Dedifferentiated amniotic fluid mesenchymal stem cell (primary cell): ENCODE results near the gene LARP1.
A peak's percentile ranks its signal among the peaks of the same experiment; 100 is the strongest.
"Not testable (repeated sequence)": the region's sequence is repeated elsewhere in the genome, so short reads cannot be mapped to it uniquely, and the experiment has no call there.

Experiments used
- DNase-seq: peaks from one replicate; pipeline ENCODE4 v3.0.0-alpha.2; 2016; ENCODE audit errors: extremely low spot score

The LARP1 gene

DNA sequence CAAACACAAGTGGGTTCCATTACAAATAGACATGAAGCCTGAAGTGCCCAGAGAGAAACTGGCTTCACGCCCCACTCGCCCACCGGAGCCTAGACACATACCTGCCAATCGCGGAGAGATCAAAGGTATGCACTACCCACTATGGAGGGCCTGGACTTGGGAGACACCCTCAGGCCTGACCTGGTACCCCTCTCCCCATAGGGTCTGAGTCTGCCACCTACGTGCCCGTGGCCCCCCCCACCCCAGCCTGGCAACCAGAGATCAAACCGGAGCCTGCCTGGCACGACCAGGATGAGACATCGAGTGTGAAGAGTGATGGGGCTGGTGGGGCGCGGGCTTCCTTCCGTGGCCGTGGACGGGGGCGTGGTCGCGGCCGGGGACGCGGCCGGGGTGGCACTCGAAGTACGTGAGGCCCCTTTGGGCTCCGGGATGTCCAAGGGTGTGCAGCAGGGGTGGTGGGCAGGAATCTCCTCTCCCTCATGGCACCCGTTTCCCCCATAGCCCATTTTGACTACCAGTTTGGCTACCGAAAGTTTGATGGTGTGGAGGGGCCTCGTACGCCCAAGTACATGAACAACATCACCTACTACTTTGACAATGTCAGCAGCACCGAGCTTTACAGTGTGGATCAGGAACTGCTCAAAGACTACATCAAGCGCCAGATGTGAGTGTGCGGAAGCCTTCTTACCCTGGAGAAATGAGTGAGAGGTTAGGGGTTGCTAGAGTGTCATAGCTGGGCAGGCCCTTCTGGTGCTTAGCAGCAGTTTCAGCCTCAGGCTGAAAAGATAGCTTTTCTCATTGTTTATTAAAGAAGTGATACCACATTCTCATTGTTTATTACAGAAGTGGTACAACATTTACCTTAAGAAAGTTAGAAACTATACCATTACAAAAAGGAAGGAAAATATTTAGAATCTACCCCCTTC, 38.7 kb downstream of the LARP1 start:
- no peak for DNase-seq

DNA sequence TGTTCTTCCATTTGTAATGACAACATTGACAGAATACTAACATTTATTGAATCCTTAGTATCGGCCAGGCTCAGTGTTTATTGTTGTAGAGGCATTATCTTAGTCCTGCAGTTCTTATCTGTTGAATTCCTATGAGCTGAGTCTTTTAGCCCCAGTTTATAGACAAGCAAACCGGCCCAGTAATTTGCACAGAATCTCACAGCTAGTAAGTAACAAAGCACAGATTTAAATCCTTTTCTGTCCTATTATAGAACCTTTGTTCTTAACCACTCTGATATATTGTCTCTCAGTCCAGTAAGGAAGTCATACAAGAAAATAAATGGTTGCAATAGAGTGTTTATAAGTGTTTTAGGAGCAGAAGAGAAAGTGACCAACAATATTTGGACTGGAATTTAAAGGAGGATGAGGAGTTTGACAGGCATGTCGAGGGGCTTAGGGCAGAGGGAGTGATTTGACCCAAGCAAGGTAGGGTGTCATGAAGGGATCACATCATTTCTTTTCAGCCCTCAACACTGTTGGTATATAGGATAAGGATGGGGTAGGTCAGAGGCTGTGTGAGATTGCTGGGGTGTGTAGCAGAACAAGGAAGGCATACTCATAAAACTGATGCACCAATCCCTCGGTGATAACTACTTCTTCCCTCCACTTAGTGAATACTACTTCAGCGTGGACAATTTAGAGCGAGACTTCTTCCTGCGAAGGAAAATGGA, 39.5 kb downstream of the LARP1 start:
- no peak for DNase-seq

- no peak for DNase-seq
These were observed 40.0 kb downstream of the LARP1 start for GRCh38 chr5:154795235-154795596.

DNA sequence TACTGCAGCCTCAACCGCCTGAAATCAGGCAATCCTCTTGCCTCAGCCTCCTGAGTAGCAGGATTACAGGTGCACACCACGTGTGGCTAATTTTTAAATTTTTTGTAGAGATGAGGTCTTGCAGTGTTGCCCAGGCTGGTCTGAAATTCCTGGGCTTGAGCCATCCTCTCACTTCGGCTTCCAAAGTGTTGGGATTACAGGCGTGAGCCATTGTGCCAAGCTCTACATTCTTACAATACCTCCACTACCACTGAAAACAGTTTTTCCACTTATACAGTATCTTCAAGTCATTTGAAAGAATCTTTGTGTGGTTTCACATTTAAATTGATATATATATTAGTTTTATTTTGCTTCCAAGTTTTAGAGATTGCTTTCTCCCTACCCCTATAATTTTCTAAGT, 42.6 kb downstream of the LARP1 start:
- no peak for DNase-seq

GRCh38 chr5:154800582-154800981, 45.4 kb downstream of the LARP1 start:
- no peak for DNase-seq

GRCh38 chr5:154801083-154801482, 45.9 kb downstream of the LARP1 start:
- no peak for DNase-seq

DNA sequence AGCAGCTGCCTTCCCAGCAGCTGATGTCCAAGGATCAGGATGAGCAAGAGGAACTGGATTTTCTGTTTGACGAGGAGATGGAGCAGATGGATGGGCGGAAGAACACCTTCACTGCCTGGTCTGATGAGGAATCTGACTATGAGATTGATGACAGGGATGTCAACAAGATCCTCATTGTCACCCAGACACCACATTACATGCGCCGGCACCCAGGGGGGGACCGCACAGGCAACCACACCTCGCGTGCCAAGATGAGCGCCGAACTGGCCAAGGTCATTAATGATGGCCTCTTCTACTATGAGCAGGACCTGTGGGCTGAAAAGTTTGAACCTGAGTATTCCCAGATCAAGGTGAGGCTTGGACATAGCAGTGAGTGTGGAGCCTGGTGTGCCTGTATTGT, 46.9 kb downstream of the LARP1 start:
- no peak for DNase-seq

- DNase-seq = no peak
These were observed 51.0 kb downstream of the LARP1 start for GRCh38 chr5:154806176-154806575.

DNA sequence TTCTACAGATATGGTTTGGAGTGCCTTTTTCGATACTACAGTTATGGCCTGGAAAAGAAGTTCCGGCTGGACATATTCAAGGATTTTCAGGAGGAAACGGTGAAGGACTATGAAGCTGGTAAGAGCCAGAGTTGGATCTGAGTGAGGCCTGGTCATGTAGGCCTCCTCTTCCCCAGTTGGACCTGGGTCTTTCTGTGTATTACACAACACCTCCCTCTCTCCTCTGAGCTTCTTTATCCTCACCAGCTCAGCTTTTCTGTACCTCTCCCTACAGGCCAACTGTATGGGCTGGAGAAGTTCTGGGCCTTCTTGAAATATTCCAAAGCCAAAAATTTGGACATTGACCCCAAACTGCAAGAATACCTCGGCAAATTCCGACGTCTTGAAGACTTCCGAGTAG, 56.1 kb downstream of the LARP1 start:
- no peak for DNase-seq

DNA sequence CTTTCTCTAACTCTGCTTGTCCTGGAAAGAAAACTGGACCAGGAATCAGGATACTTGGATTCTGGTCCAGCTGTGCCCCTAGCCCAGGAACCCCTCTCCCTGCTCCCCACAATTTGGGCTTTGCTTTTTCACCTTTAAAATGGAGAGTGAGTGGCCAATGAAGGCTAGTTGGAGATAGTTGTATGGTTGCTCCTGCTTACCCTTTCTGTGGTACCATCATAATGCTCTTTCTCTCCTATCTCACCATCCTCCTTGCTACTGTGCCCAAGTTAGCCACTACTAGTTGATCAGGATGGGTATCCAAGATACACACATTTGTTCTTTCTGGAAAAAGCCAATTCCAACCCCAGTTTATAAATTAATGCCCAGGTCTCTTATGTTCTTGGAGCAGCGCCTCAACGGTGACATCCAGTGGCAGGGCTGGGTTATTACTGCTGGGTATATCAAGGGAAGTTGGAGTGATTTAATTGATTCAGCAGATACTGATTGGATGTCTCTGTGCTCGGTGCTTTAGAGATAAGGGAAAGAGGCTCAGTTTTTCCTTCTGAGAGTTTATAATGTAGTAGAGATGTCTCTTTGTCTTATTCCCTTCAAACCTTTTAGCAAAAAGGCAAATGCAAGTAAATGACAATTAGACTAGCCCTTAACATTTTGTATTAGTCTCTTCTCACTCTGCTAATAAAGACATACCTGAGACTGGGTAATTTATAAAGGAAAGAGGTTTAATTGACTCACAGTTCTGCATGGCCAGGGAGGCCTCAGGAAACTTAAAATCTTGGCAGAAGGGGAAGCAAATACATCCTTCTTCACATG, 56.7 kb downstream of the LARP1 start:
- peak; percentile 71 for DNase-seq

DNA sequence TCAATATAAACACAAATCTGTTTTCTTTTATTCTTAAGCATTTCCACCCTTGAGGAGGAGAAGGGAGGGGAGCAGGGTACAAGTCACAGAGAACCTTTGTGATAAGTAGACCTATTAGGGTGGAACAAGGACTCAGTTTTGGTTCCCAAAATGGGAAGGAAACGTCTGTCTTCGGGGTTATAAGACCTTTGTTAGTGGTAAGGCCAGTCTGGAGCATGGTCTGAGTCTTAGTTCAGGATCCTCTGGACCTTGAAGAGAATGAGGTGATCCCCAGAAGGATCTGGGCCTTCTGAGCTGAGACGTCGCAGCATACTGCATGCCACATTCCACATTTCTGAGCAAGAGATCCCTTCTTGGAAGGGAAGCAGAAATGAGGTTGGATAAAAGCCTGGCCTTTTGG, 58.0 kb downstream of the LARP1 start:
- DNase-seq = no peak

DNA sequence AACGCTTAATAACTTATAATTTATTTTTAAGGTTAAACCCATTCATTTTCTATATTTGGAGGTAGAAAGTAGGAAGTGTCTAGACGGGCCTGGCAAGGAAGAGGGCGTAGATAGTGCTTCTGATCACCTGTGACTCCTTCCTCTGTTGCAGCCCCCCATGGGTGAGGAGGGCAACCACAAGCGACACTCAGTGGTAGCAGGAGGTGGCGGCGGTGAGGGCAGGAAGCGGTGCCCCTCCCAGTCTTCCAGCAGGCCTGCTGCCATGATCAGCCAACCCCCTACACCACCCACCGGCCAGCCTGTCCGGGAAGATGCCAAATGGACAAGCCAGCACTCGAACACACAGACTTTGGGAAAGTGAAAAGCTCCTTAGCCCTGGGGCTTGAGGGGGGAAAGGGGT, 58.6 kb downstream of the LARP1 start:
- DNase-seq = no peak

GRCh38 chr5:154815025-154815424, 59.8 kb downstream of the LARP1 start:
- DNase-seq = no peak

- DNase-seq = no peak
These were observed 60.6 kb downstream of the LARP1 start for GRCh38 chr5:154815684-154816247.

DNA sequence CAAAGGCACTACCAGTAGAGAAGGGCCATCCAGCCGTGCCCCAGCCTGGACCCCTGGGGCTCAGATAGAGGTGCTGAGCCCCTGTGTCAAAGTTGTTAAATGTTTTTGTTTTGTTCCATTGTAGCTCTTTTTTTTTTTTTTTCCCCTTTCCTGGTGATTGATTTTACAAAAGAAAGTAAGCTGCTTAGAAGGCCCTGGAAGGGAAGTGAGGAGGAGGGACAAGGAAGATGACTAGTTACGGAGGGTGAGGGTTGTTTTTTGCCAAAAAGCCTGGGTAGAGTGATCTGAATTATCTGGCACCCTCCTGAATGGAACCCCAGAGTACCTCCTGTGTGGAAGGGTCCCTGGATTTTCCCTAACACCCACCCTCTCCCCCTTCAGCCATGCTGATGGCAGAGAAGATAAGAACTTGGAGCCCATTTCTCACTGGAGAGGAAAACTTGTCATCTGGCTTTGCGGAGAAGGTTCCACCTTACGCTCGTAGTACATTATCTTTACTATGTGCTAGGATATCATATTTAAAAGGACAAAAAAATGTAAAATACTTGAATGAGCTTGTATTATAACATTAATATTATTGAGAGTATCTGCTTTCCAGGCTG, 61.8 kb downstream of the LARP1 start:
- DNase-seq = no peak

- no peak for DNase-seq
These were observed 62.6 kb downstream of the LARP1 start for GRCh38 chr5:154817815-154818214.

DNA sequence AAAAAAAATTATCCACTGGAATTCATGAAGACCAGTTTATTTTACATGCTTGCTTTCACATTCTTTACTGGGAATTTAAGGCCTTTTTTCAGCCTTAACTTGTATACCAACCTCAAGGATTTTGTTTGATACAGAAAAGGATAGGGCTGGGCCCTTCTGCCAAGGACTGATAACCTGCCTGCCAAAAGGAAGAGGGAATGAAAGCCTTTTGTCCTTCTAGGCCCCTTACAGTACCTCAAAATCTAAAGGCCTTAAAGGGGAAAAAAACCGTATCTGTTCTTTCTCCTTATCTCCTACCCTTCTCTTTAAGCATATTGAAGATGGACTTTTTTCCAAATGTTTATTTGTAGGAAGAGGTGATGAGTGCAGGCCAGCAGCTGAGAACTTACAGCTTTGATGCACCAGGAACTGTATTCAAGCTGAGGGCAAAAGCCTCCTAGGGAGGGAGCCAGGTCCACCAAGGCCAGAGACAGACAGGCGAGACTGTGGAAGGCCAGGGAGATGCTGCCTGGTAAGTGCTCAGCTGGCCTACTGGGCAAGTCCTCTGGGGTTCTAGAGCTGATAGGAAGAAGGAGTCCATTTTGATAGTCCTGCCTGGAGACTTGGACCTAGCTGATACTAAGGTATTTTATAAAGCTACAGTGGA, 63.4 kb downstream of the LARP1 start:
- no peak for DNase-seq

DNA sequence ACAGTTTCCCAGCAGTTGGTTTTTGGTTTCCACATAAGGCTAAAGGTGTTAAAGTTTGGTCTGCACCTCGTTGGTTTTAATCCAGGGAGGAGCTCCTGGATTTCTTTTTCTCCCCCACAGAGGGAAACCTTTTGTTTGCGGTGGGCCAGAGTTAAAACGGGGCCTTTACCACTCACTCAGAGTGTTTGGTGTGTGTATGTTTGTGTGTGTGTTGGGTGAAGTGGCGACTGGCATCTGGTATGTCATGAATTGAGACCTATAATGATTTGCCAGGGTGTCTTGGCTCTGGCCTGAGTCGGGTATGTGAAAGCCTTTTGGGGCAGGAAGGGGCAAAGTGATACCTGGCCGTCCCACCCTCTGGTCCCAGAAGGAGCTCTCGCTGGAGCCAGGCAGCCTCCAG, 64.4 kb downstream of the LARP1 start:
- no peak for DNase-seq

GRCh38 chr5:154820383-154820782, 65.2 kb downstream of the LARP1 start:
- no peak for DNase-seq

- not testable (repeated sequence) for DNase-seq
These were observed 67.7 kb downstream of the LARP1 start for GRCh38 chr5:154822896-154823295.

GRCh38 chr5:154823605-154824004, 68.4 kb downstream of the LARP1 start:
- DNase-seq = no peak
